IMR-90 (cell line): ENCODE results near the gene OSGEP. TPM values are rescaled to one million over a fixed set of nuclear protein-coding genes. Genes with fewer than 3 reads are reported as not detected.

Source experiments
- ATAC-seq: fragments of 200-7000 bp; cut with Tn5 transposase; 2 replicates; pipeline ENCODE4 v1.9.1; 2020; ENCODE audit warnings: low read depth, mild to moderate bottlenecking, moderate library complexity
- BruUV-seq: library from RNA; stranded (reverse); fragments of 400-500 nt; replicated peaks from 2 replicates; lab custom pipeline; 2021; lab: Mats Ljungman, UMichigan
- CTCF ChIA-PET: fragments of 300-600 bp; formaldehyde crosslinking; extraction: SDS; loops from one replicate; lab custom pipeline; 2021; ENCODE audit warnings: antibody characterized with exemption; lab: Yijun Ruan, JAX
- POLR2A ChIA-PET: fragments of 300-600 bp; sonication (Branson Sonifier 250); formaldehyde crosslinking; loops from one replicate; lab custom pipeline; 2022; ENCODE audit warnings: antibody characterized with exemption; ENCODE audit not compliant: unreplicated experiment; lab: Charles Lee
- DNase-seq: peaks from one replicate; pipeline ENCODE4 v3.0.0; 2013
- H2AFZ ChIP-seq: replicated peaks from 2 replicates; pipeline ENCODE3; 2013; ENCODE audit warnings: low read length, mild to moderate bottlenecking; ENCODE audit not compliant: poor library complexity
- H2AK5ac ChIP-seq: 2 replicates; pipeline ENCODE4 v1.6.1; 2013; ENCODE audit warnings: low read depth, low read length, inconsistent platforms
- H2AK9ac ChIP-seq: replicated peaks from 2 replicates; pipeline ENCODE3; 2013; ENCODE audit warnings: mild to moderate bottlenecking, low read depth, low read length, moderate library complexity; ENCODE audit not compliant: poor library complexity
- H2BK120ac ChIP-seq: 2 replicates; pipeline ENCODE4 v1.6.1; 2013; ENCODE audit warnings: low read depth, low read length, inconsistent platforms
- H2BK15ac ChIP-seq: 3 replicates; pipeline ENCODE4 v1.6.1; 2013; ENCODE audit warnings: low read depth, low read length, inconsistent platforms
- H2BK20ac ChIP-seq: 2 replicates; pipeline ENCODE4 v1.6.1; 2013; ENCODE audit warnings: low read depth, mild to moderate bottlenecking, inconsistent platforms, low read length, moderate library complexity
- H2BK5ac ChIP-seq: 2 replicates; pipeline ENCODE4 v1.6.1; 2013; ENCODE audit warnings: mild to moderate bottlenecking, low read depth, low read length, inconsistent platforms; ENCODE audit not compliant: poor library complexity, severe bottlenecking
- H3K14ac ChIP-seq: replicated peaks from 2 replicates; pipeline ENCODE4 v1.6.1; 2013; ENCODE audit warnings: low read depth, low read length, inconsistent platforms
- H3K18ac ChIP-seq: 2 replicates; pipeline ENCODE4 v1.6.1; 2013; ENCODE audit warnings: low read depth, low read length, control low read depth
- H3K23ac ChIP-seq: 2 replicates; pipeline ENCODE4 v1.6.1; 2013; ENCODE audit warnings: low read depth, low read length, inconsistent platforms
- H3K27ac ChIP-seq: 2 replicates; pipeline ENCODE4 v1.5.1; 2013; ENCODE audit warnings: mild to moderate bottlenecking, control low read depth, low read length; ENCODE audit not compliant: insufficient read depth
- H3K27me3 ChIP-seq: 2 replicates; pipeline ENCODE4 v1.6.1; 2013; ENCODE audit warnings: low read length; ENCODE audit not compliant: control insufficient read depth, insufficient read depth
- H3K36me3 ChIP-seq: 2 replicates; pipeline ENCODE4 v1.6.1; 2013; ENCODE audit warnings: low read length, mixed read lengths; ENCODE audit not compliant: control insufficient read depth, insufficient read depth
- H3K4ac ChIP-seq: 2 replicates; pipeline ENCODE4 v1.6.1; 2013; ENCODE audit warnings: low read depth, low read length, inconsistent platforms
- H3K4me1 ChIP-seq: 2 replicates; pipeline ENCODE4 v1.6.1; 2013; ENCODE audit warnings: low read length, mixed read lengths; ENCODE audit not compliant: control insufficient read depth, insufficient read depth
- H3K4me2 ChIP-seq: 2 replicates; pipeline ENCODE4 v1.6.1; 2013; ENCODE audit warnings: low read depth, mild to moderate bottlenecking, control low read depth, low read length, moderate library complexity
- H3K4me3 ChIP-seq: 2 replicates; pipeline ENCODE4 v1.5.1; 2013; ENCODE audit warnings: low read depth, mild to moderate bottlenecking, control low read depth, low read length, moderate library complexity; ENCODE audit not compliant: insufficient read depth
- H3K56ac ChIP-seq: 2 replicates; pipeline ENCODE4 v1.6.1; 2013; ENCODE audit warnings: low read length, inconsistent platforms; ENCODE audit not compliant: insufficient read depth; ENCODE audit errors: extremely low read depth
- H3K79me1 ChIP-seq, 2 experiments: 2 replicates each; pipeline ENCODE4 v1.6.1; 2013; ENCODE audit warnings: low read length in 2 of 2, inconsistent platforms in 1 of 2, low read depth in 1 of 2
- H3K9ac ChIP-seq: 2 replicates; pipeline ENCODE4 v1.6.1; 2013; ENCODE audit warnings: low read depth, low read length, control low read depth
- H3K9me1 ChIP-seq: 2 replicates; pipeline ENCODE4 v1.6.1; 2013; ENCODE audit warnings: low read length, inconsistent platforms; ENCODE audit not compliant: insufficient read depth
- H3K9me3 ChIP-seq: 2 replicates; pipeline ENCODE4 v1.6.1; 2013; ENCODE audit warnings: low read length; ENCODE audit not compliant: control insufficient read depth, insufficient read depth
- H4K20me1 ChIP-seq: 2 replicates; pipeline ENCODE4 v1.6.1; 2013; ENCODE audit warnings: low read length, inconsistent platforms; ENCODE audit not compliant: insufficient read depth
- H4K5ac ChIP-seq: 2 replicates; pipeline ENCODE4 v1.6.1; 2013; ENCODE audit warnings: mild to moderate bottlenecking, low read depth, low read length, control low read depth
- H4K8ac ChIP-seq, 2 experiments: 2 replicates each; pipeline ENCODE4 v1.6.1; 2013; ENCODE audit warnings: low read depth in 2 of 2, low read length in 2 of 2, control low read depth in 1 of 2, inconsistent platforms in 1 of 2
- H4K91ac ChIP-seq: 2 replicates; pipeline ENCODE4 v1.6.1; 2013; ENCODE audit warnings: low read depth, low read length, inconsistent platforms; ENCODE audit not compliant: insufficient read depth
- BHLHE40 ChIP-seq: fragments of 150-350 bp; IDR thresholded peaks from 2 replicates; pipeline ENCODE4 v1.6.1; 2016; ENCODE audit warnings: mild to moderate bottlenecking, low read depth, low read length
- CTCF ChIP-seq: conservative IDR thresholded peaks from 2 replicates; pipeline ENCODE4 v1.5.1; 2012; ENCODE audit warnings: mild to moderate bottlenecking, low read depth, low read length, improper control_type of control experiment
- NFE2L2 ChIP-seq: fragments of 150-350 bp; IDR thresholded peaks from 2 replicates; pipeline ENCODE4 v1.6.1; 2016; ENCODE audit warnings: low read depth, mild to moderate bottlenecking, low read length
- POLR2A ChIP-seq: IDR thresholded peaks from 2 replicates; pipeline ENCODE4 v1.6.1; 2012; ENCODE audit warnings: mild to moderate bottlenecking, low read depth, low read length
- RAD21 ChIP-seq: IDR thresholded peaks from 2 replicates; pipeline ENCODE4 v1.6.1; 2012; ENCODE audit warnings: low read length, improper control_type of control experiment
- RCOR1 ChIP-seq: IDR thresholded peaks from 2 replicates; pipeline ENCODE4 v1.6.1; 2012; ENCODE audit warnings: mild to moderate bottlenecking, low read length, improper control_type of control experiment; ENCODE audit not compliant: insufficient replicate concordance
- SMC3 ChIP-seq: fragments of 150-350 bp; IDR thresholded peaks from 2 replicates; pipeline ENCODE4 v1.6.1; 2016; ENCODE audit warnings: low read depth, mild to moderate bottlenecking, antibody characterized with exemption, low read length, moderate library complexity
- WGBS, 2 experiments: methylation state at CpG; one replicate each; pipeline versions ENCODE4 v1.1.5 to v1.1.7; 2013; ENCODE audit warnings: missing lambda C conversion rate in 2 of 2; ENCODE audit not compliant: insufficient read length in 1 of 2; ENCODE audit errors: extremely low coverage in 2 of 2; 5-methylcytosine and 5-hydroxymethylcytosine counted together
- dilution Hi-C: fragments of 300-500 bp; cut with HindIII; formaldehyde crosslinking; loops from one replicate; pipeline ENCODE4 v1.14.3; 2018; ENCODE audit warnings: low sequenced_read_pairs; ENCODE audit not compliant: unreplicated experiment
- in situ Hi-C: fragments of 300-500 bp; cut with MboI; formaldehyde crosslinking; loops from 3 replicates; pipeline ENCODE4 v1.14.3; 2019; ENCODE audit warnings: low sequenced_read_pairs, inconsistent platforms, mixed read lengths
- intact Hi-C: fragments of 100-400 bp; cut with micrococcal nuclease; formaldehyde crosslinking; loops from 2 replicates; pipeline ENCODE4 v1.10.0; 2022
- polyA plus RNA-seq, 3 experiments: library from polyadenylated mRNA; depleted of rRNA; stranded (reverse); fragments of >200 nt; gene quantifications; 2 replicates each; pipeline ENCODE4 v1.2.3, GENCODE V29; 2012; ENCODE audit warnings: low replicate concordance in 1 of 3
- total RNA-seq: library from RNA; depleted of rRNA; stranded (reverse); fragments of >200 nt; gene quantifications from 2 replicates; pipeline ENCODE4 v1.2.3, GENCODE V29; 2012

OSGEP gene
- total and polyA plus RNA-seq, 2 of the 4 experiments (the other 2 are of a cell fraction) = 24.7 to 32.4 TPM

GRCh38 chr14:20438664-20439063 lies 15.9 kb downstream of the OSGEP start:
- H2AK9ac ChIP-seq = no peak overlapping the region
- H3K9ac ChIP-seq = no peak overlapping the region
- ChIA-PET CTCF (no interaction called here), POLR2A (no interaction called here)
- WGBS, 2 experiments = no CpG with 5 or more reads among the region's 7 CpGs
- no peaks in the 10 kb centered on the region for H3K36me3 ChIP-seq
- no peak overlapping the region for H3K23ac ChIP-seq
- H2BK20ac ChIP-seq = no peak overlapping the region
- no peak overlapping the region for H3K14ac ChIP-seq
- H2AFZ ChIP-seq = no peak overlapping the region
- H3K18ac ChIP-seq = no peak overlapping the region
- in situ Hi-C loops (no loop called here), intact Hi-C loops (no loop called here), dilution Hi-C loops (no loop called here)
- no peak overlapping the region for H4K91ac ChIP-seq
- no peaks in the 10 kb centered on the region for H3K9me1 ChIP-seq
- no peak overlapping the region for H3K56ac ChIP-seq
- no peak overlapping the region for H2AK5ac ChIP-seq
- no peak overlapping the region for H3K27ac ChIP-seq
- no peak overlapping the region for H3K4ac ChIP-seq
- ATAC-seq = no peak
- no peaks in the 10 kb centered on the region for H3K9me3 ChIP-seq
- no peak overlapping the region for H2BK120ac ChIP-seq
- no peak overlapping the region for H2BK5ac ChIP-seq
- no peak overlapping the region for H2BK15ac ChIP-seq
- TF ChIP-seq NFE2L2 (no peak), RAD21 (no peak), CTCF (no peak), RCOR1 (no peak), POLR2A (no peak), BHLHE40 (no peak), SMC3 (no peak)
- no peaks in the 10 kb centered on the region for H4K20me1 ChIP-seq
- peaks cover 8% of the 10 kb centered on the region; the same call in 1 of the 2 replicates for H3K27me3 ChIP-seq
- H3K4me1 ChIP-seq = peaks cover 2% of the 10 kb centered on the region; the same call in 1 of the 2 replicates
- no peaks in the 10 kb centered on the region for H3K79me1 ChIP-seq
- H3K4me3 ChIP-seq = no peak overlapping the region
- no TSS peak for BruUV-seq
- no peak overlapping the region for H4K8ac ChIP-seq
- no peak overlapping the region for H4K5ac ChIP-seq
- DNase-seq = no peak
- no peak overlapping the region for H3K4me2 ChIP-seq
